ENCODE measurements around the gene ASAP2.

Gene ASAP2

GRCh38 chr2:9236867-9237266 lies 30.3 kb downstream of the ASAP2 start:
- no peak for TF ChIP-seq CTCF (IDR thresholded peaks at IDR 0.05)
- H3K27ac ChIP-seq: peak overlapping the region; percentile 57 to 84
- no peak overlapping the region for H3K4me3 ChIP-seq
- DNase-seq (ENCODE audit: low spot score): no peak

- TF ChIP-seq CTCF (IDR thresholded peaks at IDR 0.05): no peak
- DNase-seq (ENCODE audit: low spot score): no peak
- Histone ChIP-seq H3K27ac (peak overlapping the region; percentile 57 to 73), H3K4me3 (no peak overlapping the region)
Observed at GRCh38 chr2:9237831-9238230, 31.2 kb downstream of the ASAP2 start.

GRCh38 chr2:9238591-9239326 lies 32.1 kb downstream of the ASAP2 start:
- Histone ChIP-seq H3K4me3 (no peak overlapping the region), H3K27ac (peak overlapping the region; percentile 41 to 73)
- no peak for TF ChIP-seq CTCF (IDR thresholded peaks at IDR 0.05)
- no peak for DNase-seq (ENCODE audit: low spot score)

DNA sequence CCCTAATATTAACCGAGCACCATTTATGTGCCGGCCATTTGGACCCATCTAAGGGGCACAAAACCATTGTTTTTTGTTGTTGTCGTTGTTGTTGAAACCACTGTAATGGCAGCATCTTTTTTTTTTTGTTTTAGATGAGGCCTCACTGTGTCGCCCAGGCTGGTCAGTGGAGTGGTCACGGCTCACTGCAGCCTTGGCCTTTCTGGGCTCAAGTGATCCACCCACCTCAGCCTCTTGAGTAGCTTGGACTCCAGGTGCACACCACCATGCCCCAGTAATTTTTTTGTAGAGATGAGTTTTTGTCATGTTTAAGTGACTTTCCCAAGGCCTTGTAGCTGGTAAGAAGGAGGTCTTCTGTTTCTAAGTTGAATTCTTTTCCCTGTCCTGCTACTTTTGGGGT lies 33.0 kb downstream of the ASAP2 start:
- no peak for DNase-seq (ENCODE audit: low spot score)
- no peak overlapping the region for H3K27ac ChIP-seq

GRCh38 chr2:9240745-9241144 lies 34.1 kb downstream of the ASAP2 start:
- no peak for TF ChIP-seq CTCF (IDR thresholded peaks at IDR 0.05)
- no peak for DNase-seq (ENCODE audit: low spot score)
- Histone ChIP-seq H3K27ac (peak overlapping the region in 1 of 2 donors; percentile 47), H3K4me3 (no peak overlapping the region)

More for the DNA sequence above, 33.0 kb downstream of the ASAP2 start:
- H3K4me3 ChIP-seq: no peak overlapping the region
- no peak for TF ChIP-seq CTCF (IDR thresholded peaks at IDR 0.05)

- DNase-seq (ENCODE audit: low spot score): no peak
- H3K4me3 ChIP-seq: no peak overlapping the region
- peak overlapping the region in 1 of 2 donors; percentile 24 for H3K27ac ChIP-seq
- TF ChIP-seq CTCF (IDR thresholded peaks at IDR 0.05): no peak
Observed at GRCh38 chr2:9241233-9241632, 34.6 kb downstream of the ASAP2 start.

GRCh38 chr2:9243357-9243756 lies 36.7 kb downstream of the ASAP2 start:
- Histone ChIP-seq H3K4me3 (no peak overlapping the region), H3K27ac (no peak overlapping the region)
- no peak for TF ChIP-seq CTCF (IDR thresholded peaks at IDR 0.05)
- no peak for DNase-seq (ENCODE audit: low spot score)

Data from coronary artery (tissue), 2 donors.